ENCODE results near the gene FEN1.
A peak's percentile ranks its signal among the peaks of the same experiment; 100 is the strongest.

FEN1 gene

DNA sequence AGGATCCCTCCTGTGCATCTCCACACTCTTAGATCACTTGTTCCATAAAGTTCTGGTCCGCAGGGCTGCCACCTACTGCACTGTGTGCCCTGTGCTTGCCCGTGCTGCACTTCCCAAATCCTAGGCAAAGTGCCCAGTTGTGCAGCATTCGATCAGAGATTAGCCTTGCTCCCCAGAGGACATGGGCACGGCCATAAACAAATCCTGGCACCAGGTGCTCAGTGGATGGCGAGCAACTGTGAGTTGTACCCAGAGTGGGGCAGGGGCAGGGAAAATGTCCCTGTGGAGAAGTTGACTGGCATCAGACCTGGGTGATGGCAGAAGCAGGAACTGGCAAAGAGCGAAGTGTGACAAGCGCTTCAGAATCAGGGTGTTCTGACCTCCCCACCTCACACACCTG is 40.0 kb downstream of the FEN1 start:
- FAIRE-seq (no peak), DNase-seq (ENCODE audit: insufficient read length) (no peak)
- TF ChIP-seq POLR2A (IDR thresholded peaks at IDR 0.05; ENCODE audit: low read depth, low read length) (no peak), TAF1 (IDR thresholded peaks at IDR 0.05; ENCODE audit: borderline replicate concordance, low read depth, low read length) (no peak), POLR2AphosphoS5 (IDR thresholded peaks at IDR 0.05; ENCODE audit: low read depth, low read length) (no peak)

DNA sequence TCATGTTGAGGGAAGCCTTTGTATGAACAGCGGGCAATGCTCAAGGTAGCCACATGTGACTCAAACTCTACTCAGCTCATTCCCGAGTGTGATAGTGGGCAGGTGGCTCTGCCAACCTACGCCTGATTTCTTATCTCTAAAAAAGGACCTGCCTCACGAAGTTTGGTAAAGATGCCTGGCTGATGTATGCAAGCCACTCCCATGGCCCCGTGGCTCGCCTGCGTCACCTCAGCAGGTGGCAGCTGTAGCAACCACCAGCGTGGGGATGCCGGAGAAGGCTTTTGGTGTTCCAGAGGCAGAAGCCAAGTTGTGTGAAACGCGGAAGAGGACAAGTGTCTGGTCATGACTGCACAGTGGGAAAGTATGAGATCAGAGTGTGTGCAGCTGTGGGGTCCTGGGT is 40.8 kb downstream of the FEN1 start:
- FAIRE-seq = no peak

DNA sequence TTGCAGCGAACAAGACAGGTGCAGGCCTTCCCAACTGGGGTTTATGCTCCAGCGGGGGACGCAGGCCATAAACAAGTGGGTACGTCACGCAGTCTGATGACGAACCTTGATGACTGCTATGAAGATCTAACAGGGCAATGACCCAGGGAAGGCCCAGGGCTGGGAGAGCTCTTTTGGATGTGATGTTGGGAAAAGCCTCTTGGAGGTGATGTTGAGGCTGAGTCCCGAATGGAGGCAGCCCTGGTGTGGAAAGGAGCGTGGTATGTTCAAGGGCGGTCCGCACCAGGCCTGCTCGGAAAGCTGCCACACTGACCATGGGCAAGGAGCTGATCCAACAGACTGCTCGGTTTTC is 41.2 kb downstream of the FEN1 start:
- no peak for DNase-seq (ENCODE audit: insufficient read length)
- TF ChIP-seq POLR2A (IDR thresholded peaks at IDR 0.05; ENCODE audit: low read depth, low read length) = no peak
- no peak for TF ChIP-seq TAF1 (IDR thresholded peaks at IDR 0.05; ENCODE audit: borderline replicate concordance, low read depth, low read length)
- TF ChIP-seq POLR2AphosphoS5 (IDR thresholded peaks at IDR 0.05; ENCODE audit: low read depth, low read length) = no peak
- peak; percentile 51 for FAIRE-seq

More for the DNA sequence above, 40.8 kb downstream of the FEN1 start:
- no peak for DNase-seq (ENCODE audit: insufficient read length)
- TF ChIP-seq TAF1 (IDR thresholded peaks at IDR 0.05; ENCODE audit: borderline replicate concordance, low read depth, low read length) (no peak), POLR2AphosphoS5 (IDR thresholded peaks at IDR 0.05; ENCODE audit: low read depth, low read length) (no peak), POLR2A (IDR thresholded peaks at IDR 0.05; ENCODE audit: low read depth, low read length) (no peak)

DNA sequence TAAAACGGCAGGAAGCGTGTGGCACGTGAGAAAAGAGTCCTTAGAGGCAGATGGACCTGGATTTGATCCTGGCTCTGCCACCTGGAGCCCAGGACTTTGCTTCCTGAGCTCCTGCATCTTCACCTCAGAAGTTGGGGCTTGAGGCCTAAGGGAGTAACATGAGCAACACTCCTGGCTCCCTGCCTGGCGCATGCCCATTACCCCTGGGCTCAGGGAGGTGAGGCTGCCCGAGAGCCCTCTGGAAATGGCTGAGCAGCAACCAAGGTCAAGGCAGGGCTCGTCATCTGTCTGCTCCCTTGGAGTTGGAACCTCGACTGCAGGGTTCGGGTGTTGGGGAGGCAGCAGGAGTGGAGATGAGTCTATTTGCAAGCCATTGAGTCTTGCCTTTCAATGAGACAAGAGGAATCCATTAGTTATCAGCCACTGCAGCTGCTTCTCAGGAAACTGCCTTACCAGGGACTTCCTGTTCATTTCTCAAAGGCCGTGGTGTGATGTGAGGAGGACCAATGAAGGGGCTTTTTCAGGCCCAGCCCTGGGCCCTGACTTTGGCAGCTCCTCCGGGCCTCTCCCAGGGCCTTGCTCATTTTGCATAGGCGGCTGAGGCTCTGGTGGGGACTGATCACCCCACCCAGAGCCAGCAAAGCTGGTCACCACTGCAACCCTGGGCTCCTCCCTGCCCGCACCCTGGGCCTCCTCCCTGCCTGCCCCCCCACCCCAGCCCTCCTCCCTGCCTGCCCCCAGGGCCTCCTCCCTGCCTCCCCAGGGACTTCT is 41.8 kb downstream of the FEN1 start:
- peak; percentile 93 for FAIRE-seq
- peak; percentile 88 for TF ChIP-seq POLR2AphosphoS5 (IDR thresholded peaks at IDR 0.05; ENCODE audit: low read depth, low read length)
- TF ChIP-seq TAF1 (IDR thresholded peaks at IDR 0.05; ENCODE audit: borderline replicate concordance, low read depth, low read length) = no peak
- TF ChIP-seq POLR2A (IDR thresholded peaks at IDR 0.05; ENCODE audit: low read depth, low read length) = peak; percentile 72
- peak; percentile 88 for DNase-seq (ENCODE audit: insufficient read length)

DNA sequence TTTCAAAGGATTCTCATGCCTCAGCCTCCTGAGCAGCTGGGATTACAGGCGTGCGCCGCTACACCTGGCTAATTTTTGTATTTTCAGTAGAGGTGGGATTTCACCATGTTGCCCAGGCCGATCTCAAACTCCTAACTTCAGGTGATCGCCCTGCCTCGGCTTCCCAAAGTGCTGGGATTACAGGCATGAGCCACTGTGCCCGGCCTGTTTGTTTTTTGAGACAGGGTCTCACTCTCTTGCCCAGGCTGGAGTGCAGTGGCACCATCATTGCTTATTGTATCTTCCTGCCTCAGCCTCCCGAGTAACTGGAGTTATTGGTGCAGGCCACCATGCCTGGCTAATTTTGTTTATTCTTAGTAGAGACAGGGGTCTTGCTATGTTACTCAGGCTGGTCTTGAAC is 43.5 kb downstream of the FEN1 start:
- FAIRE-seq (no peak), DNase-seq (ENCODE audit: insufficient read length) (no peak)
- TF ChIP-seq POLR2A (IDR thresholded peaks at IDR 0.05; ENCODE audit: low read depth, low read length) (no peak), TAF1 (IDR thresholded peaks at IDR 0.05; ENCODE audit: borderline replicate concordance, low read depth, low read length) (no peak)

DNA sequence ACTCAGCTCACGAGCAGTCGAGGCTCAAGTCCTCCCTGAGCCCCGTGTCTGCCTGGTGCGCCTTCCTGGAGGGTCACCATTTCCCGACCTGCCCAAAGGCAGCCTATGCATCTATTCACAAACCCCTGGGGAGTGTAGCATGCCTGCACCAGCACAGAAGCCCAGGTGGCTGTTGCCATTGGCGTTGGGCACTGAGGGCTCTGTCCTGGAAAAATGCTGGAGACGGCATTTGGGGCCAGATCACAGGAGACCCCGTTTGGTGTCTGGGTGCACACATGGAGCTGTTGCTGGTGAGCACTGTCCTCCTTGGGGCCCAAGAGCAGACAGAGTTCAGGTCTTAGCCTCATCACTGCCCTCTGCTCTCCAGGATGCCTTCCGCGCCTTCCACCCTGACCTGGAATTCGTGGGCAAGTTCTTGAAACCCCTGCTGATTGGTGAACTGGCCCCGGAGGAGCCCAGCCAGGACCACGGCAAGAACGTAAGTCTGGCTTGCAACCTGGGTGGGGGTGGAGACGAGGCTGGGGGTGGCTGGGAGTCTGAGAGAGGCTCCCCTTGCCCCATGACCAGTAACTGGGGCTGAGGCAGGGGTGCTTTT is 44.8 kb downstream of the FEN1 start:
- TF ChIP-seq POLR2AphosphoS5 (IDR thresholded peaks at IDR 0.05; ENCODE audit: low read depth, low read length) (no peak), TAF1 (IDR thresholded peaks at IDR 0.05; ENCODE audit: borderline replicate concordance, low read depth, low read length) (no peak), POLR2A (IDR thresholded peaks at IDR 0.05; ENCODE audit: low read depth, low read length) (no peak)
- no peak for FAIRE-seq

DNA sequence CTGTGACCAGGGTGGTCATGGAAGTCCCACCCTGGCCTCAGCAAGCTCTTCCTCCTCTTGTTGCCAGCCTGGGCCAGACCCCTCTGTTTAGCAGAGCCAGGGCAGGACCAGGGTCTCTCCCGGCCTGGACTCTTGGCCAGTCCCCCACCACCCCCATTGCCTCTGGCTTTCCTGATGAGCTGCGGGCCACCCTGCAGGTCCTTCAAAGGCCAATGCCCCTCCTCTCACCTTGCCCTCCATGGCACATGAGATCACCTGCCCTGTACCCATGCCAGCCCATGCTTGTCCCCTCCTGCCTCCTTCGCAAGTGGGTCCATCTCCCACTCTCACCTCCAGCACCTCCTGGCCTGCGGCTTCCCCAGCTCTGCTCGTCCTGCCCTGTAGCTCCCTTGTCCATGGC is 45.8 kb downstream of the FEN1 start:
- DNase-seq (ENCODE audit: insufficient read length) (no peak), FAIRE-seq (no peak)
- TF ChIP-seq POLR2AphosphoS5 (IDR thresholded peaks at IDR 0.05; ENCODE audit: low read depth, low read length) = no peak
- no peak for TF ChIP-seq POLR2A (IDR thresholded peaks at IDR 0.05; ENCODE audit: low read depth, low read length)
- TF ChIP-seq TAF1 (IDR thresholded peaks at IDR 0.05; ENCODE audit: borderline replicate concordance, low read depth, low read length) = no peak

More for the DNA sequence above, 44.8 kb downstream of the FEN1 start:
- no peak for DNase-seq (ENCODE audit: insufficient read length)

DNA sequence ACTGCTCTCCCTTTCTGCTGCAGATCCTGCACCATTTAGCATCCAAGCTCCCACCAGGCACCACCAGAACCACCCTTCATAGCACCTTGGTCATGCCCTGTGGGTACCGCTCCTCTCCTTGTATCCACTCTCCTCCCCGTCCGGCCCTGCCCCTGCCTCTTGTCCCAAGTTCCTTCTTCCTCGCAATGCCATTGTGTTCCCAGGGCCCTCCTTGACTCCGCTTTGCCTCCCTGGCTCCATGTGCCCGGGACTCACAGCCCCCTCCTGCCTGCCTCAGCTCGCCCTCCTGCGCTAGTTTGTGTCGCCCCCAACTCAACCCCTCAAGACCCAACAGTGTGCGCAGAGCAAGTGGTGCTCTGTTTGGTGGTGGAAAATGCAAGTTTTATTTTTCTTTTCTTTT is 46.2 kb downstream of the FEN1 start:
- FAIRE-seq (no peak), DNase-seq (ENCODE audit: insufficient read length) (no peak)
- TF ChIP-seq POLR2A (IDR thresholded peaks at IDR 0.05; ENCODE audit: low read depth, low read length) (no peak), TAF1 (IDR thresholded peaks at IDR 0.05; ENCODE audit: borderline replicate concordance, low read depth, low read length) (no peak), POLR2AphosphoS5 (IDR thresholded peaks at IDR 0.05; ENCODE audit: low read depth, low read length) (no peak)

DNA sequence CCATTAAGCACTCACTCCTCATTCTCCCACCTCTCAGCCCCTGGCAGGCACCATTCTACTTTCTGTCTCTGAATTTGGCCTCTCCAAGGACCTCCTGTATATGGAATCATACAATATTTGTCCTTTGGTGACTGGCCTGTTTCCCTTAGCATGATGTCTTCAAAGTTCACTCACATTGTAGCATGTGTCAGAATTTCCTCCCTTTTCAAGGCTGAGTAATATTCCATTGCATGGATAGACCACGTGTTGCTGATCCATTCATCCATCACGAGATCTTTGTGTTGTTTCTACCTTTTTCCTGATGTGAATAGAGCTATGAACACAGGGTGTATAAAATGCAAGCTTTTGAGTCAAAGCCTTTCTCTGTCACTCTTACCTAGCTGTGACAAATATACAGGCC is 47.0 kb downstream of the FEN1 start:
- FAIRE-seq (no peak), DNase-seq (ENCODE audit: insufficient read length) (no peak)
- TF ChIP-seq TAF1 (IDR thresholded peaks at IDR 0.05; ENCODE audit: borderline replicate concordance, low read depth, low read length) (no peak), POLR2A (IDR thresholded peaks at IDR 0.05; ENCODE audit: low read depth, low read length) (no peak), POLR2AphosphoS5 (IDR thresholded peaks at IDR 0.05; ENCODE audit: low read depth, low read length) (no peak)

DNA sequence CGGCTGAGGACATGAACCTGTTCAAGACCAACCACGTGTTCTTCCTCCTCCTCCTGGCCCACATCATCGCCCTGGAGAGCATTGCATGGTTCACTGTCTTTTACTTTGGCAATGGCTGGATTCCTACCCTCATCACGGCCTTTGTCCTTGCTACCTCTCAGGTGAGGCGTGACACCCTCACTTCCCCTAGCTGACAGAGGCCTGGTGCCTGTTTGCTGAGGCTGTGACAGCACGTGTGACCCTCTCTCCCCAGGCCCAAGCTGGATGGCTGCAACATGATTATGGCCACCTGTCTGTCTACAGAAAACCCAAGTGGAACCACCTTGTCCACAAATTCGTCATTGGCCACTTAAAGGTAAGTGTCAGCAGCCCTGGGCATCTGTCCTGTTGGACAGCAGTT is 47.7 kb downstream of the FEN1 start:
- FAIRE-seq (no peak), DNase-seq (ENCODE audit: insufficient read length) (no peak)
- TF ChIP-seq POLR2A (IDR thresholded peaks at IDR 0.05; ENCODE audit: low read depth, low read length) (no peak), POLR2AphosphoS5 (IDR thresholded peaks at IDR 0.05; ENCODE audit: low read depth, low read length) (no peak), TAF1 (IDR thresholded peaks at IDR 0.05; ENCODE audit: borderline replicate concordance, low read depth, low read length) (no peak)

DNA sequence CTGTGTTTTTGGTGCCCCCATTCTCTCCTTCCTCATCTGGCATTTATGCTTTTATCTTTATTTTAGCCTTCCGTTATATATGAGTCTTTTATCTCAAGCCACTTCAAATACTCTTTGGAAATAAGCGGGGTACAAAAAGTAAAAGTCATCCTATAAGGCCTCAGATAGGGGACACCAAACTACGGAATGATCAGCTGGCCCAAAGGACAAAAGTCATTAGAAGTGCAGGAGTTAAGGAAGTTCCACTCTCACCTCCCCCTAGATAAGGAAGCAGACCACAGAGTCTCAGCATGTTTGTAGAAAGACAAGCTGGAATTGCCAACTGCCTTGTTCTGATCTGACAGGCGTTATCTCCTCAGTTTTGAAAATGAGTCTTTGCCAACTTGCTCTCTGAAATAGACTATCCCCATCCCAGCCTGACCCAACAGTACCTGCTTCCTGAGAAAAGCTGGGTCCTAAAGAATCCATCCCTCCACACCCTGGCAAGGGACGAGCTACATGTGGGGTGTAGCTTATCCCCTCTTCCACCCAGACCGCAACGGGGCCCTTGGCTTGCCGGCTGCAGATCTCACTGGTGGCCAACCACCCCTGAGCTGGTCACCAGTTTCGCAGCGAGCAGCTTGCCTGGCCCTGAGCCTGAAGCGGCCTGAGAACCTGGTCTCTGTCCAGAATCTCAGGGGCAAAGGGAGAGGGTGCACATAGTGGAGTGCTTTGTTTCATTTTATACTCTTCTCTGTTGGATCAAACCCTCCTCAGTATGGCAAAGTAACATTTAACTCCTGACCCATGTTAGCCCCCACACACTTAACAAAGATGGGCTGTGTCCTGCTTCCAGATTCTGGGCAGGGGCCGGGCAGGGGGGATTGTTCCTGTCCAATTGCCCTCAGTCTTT is 49.2 kb downstream of the FEN1 start:
- FAIRE-seq = no peak

More for the DNA sequence above, 49.2 kb downstream of the FEN1 start:
- no peak for DNase-seq (ENCODE audit: insufficient read length)
- TF ChIP-seq POLR2AphosphoS5 (IDR thresholded peaks at IDR 0.05; ENCODE audit: low read depth, low read length) (no peak), POLR2A (IDR thresholded peaks at IDR 0.05; ENCODE audit: low read depth, low read length) (no peak), TAF1 (IDR thresholded peaks at IDR 0.05; ENCODE audit: borderline replicate concordance, low read depth, low read length) (no peak)
